Activated T-cell treated with anti-CD3 and anti-CD28 coated beads for 4 hours (primary cell): ENCODE measurements around the gene PNP.
A peak's percentile ranks its signal among the peaks of the same experiment; 100 is the strongest.
"Not testable (repeated sequence)": the region's sequence is repeated elsewhere in the genome, so short reads cannot be mapped to it uniquely, and the experiment has no call there.

Experiments used
- DNase-seq: peaks from one replicate; pipeline ENCODE4 v3.0.0-alpha.2; 2020

Gene PNP

GRCh38 chr14:20469242-20469889 is at the start of gene PNP:
Gene PNP, plus strand, starts transcription at chr14:20469406. Its CDS starts 119 bp downstream, at chr14:20469525.
- DNase-seq, result peak; percentile 76

GRCh38 chr14:20419419-20419818 is 49.8 kb upstream of the PNP start:
- no peak for DNase-seq

GRCh38 chr14:20421267-20421666 is 47.9 kb upstream of the PNP start:
- DNase-seq, result no peak

- DNase-seq, result no peak
These were observed 46.3 kb upstream of the PNP start for GRCh38 chr14:20422886-20423285.

GRCh38 chr14:20424851-20425250 is 44.4 kb upstream of the PNP start:
- DNase-seq, result no peak

GRCh38 chr14:20427231-20428009 is 41.8 kb upstream of the PNP start:
- DNase-seq, result no peak

- DNase-seq, result no peak
These were observed 41.2 kb upstream of the PNP start for GRCh38 chr14:20428010-20428365.

GRCh38 chr14:20428802-20429201 is 40.4 kb upstream of the PNP start:
- DNase-seq, result no peak

- no peak for DNase-seq
These were observed 39.2 kb upstream of the PNP start for GRCh38 chr14:20429801-20430669.

- no peak for DNase-seq
These were observed 34.3 kb upstream of the PNP start for GRCh38 chr14:20434701-20435581.

- no peak for DNase-seq
These were observed 33.4 kb upstream of the PNP start, which contains the start of gene KLHL33 for GRCh38 chr14:20435582-20436362. Gene KLHL33, minus strand, starts transcription at chr14:20436166. Its CDS starts 355 bp downstream, at chr14:20435811.

- DNase-seq, result no peak
These were observed 32.8 kb upstream of the PNP start for GRCh38 chr14:20436363-20436755.

- DNase-seq, result no peak
These were observed 30.5 kb upstream of the PNP start for GRCh38 chr14:20438664-20439063.

GRCh38 chr14:20440465-20440864 is 28.7 kb upstream of the PNP start:
- DNase-seq, result no peak

- DNase-seq, result no peak
These were observed 28.3 kb upstream of the PNP start for GRCh38 chr14:20440882-20441281.

GRCh38 chr14:20441461-20441860 is 27.7 kb upstream of the PNP start:
- DNase-seq, result no peak

- not testable (repeated sequence) for DNase-seq
These were observed 25.6 kb upstream of the PNP start for GRCh38 chr14:20443650-20444049.

- DNase-seq, result no peak
These were observed 22.3 kb upstream of the PNP start for GRCh38 chr14:20446889-20447288.

- not testable (repeated sequence) for DNase-seq
These were observed 16.4 kb upstream of the PNP start for GRCh38 chr14:20452831-20453230.

GRCh38 chr14:20454516-20455354 is 14.5 kb upstream of the PNP start, which contains the start of the genes APEX1 and OSGEP:
Gene APEX1, plus strand, starts transcription at chr14:20455226. Its CDS starts 420 bp downstream, at chr14:20455646.
Gene OSGEP, minus strand, starts transcription at chr14:20454812. Its CDS starts 129 bp downstream, at chr14:20454683.
- peak; percentile 95 for DNase-seq
